NOMO-1 treated with dmso at 0.1 percent for 144 hours (cell line): ENCODE data around the gene MICA.
"Not testable (repeated sequence)": the region's sequence is repeated elsewhere in the genome, so short reads cannot be mapped to it uniquely, and the experiment has no call there.

ENCODE experiments used
- DNase-seq: peaks from one replicate; lab custom pipeline; 2025; ENCODE audit not compliant: unreplicated experiment; lab: John Stamatoyannopoulos, UW

The MICA gene

GRCh38 chr6:31407699-31408098 lies 4.3 kb downstream of the MICA start:
- DNase-seq, result no peak

- DNase-seq, result no peak
Measured at GRCh38 chr6:31412506-31412905, 9.1 kb downstream of the MICA start.

GRCh38 chr6:31414148-31414770 lies 10.9 kb downstream of the MICA start:
- DNase-seq, result not testable (repeated sequence)

GRCh38 chr6:31414771-31415265 lies 11.4 kb downstream of the MICA start:
- no peak for DNase-seq

GRCh38 chr6:31416394-31417014 lies 13.1 kb downstream of the MICA start:
- DNase-seq, result no peak

- no peak for DNase-seq
Measured at GRCh38 chr6:31418251-31418650, 14.9 kb downstream of the MICA start.

GRCh38 chr6:31419842-31420241 lies 16.4 kb downstream of the MICA start:
- DNase-seq, result no peak

- no peak for DNase-seq
Measured at GRCh38 chr6:31420546-31420945, 17.2 kb downstream of the MICA start.

GRCh38 chr6:31422587-31422986 lies 19.2 kb downstream of the MICA start:
- no peak for DNase-seq

GRCh38 chr6:31423550-31423949 lies 20.2 kb downstream of the MICA start:
- no peak for DNase-seq

GRCh38 chr6:31426395-31427354 lies 23.3 kb downstream of the MICA start:
- no peak for DNase-seq

- no peak for DNase-seq
Measured at GRCh38 chr6:31430449-31430848, 27.1 kb downstream of the MICA start.

- DNase-seq, result not testable (repeated sequence)
Measured at GRCh38 chr6:31435051-31435450, 31.7 kb downstream of the MICA start.

- no peak for DNase-seq
Measured at GRCh38 chr6:31438222-31438621, 34.8 kb downstream of the MICA start.

GRCh38 chr6:31438677-31439076 lies 35.3 kb downstream of the MICA start:
- no peak for DNase-seq

GRCh38 chr6:31441365-31442267 lies 38.2 kb downstream of the MICA start:
- peak; percentile 26 for DNase-seq

- no peak for DNase-seq
Measured at GRCh38 chr6:31446481-31446880, 43.1 kb downstream of the MICA start.

GRCh38 chr6:31446999-31447789 lies 43.8 kb downstream of the MICA start:
- DNase-seq, result not testable (repeated sequence)

- DNase-seq, result no peak
Measured at GRCh38 chr6:31450751-31451150, 47.4 kb downstream of the MICA start.

GRCh38 chr6:31452859-31453258 lies 49.5 kb downstream of the MICA start:
- DNase-seq, result no peak
